PFSK-1 (cell line): Measurements from ENCODE around the gene KLLN. TPM values are rescaled to one million over a fixed set of nuclear protein-coding genes. Genes with fewer than 3 reads are reported as not detected.

Source experiments
- FOXP2 ChIP-seq: optimal IDR thresholded peaks from 2 replicates; pipeline ENCODE3; 2011; ENCODE audit warnings: borderline replicate concordance, control low read depth, inconsistent platforms; ENCODE audit not compliant: insufficient read depth; ENCODE audit errors: extremely low read length, extremely low read depth
- POLR2AphosphoS5 ChIP-seq: IDR thresholded peaks from 2 replicates; pipeline ENCODE4 v1.6.1; 2012; ENCODE audit warnings: low read depth, mild to moderate bottlenecking, control low read depth, low read length, moderate library complexity
- REST ChIP-seq, 2 experiments: IDR thresholded peaks; 2 replicates each; pipeline versions ENCODE4 v1.6.1 to v1.8.0; 2011 to 2012; ENCODE audit warnings: low read depth in 2 of 2, low read length in 2 of 2, control low read depth in 1 of 2, inconsistent platforms in 1 of 2, mild to moderate bottlenecking in 1 of 2, moderate library complexity in 1 of 2; ENCODE audit not compliant: insufficient read depth in 1 of 2
- SIN3A ChIP-seq: IDR thresholded peaks from 2 replicates; pipeline ENCODE4 v1.6.1; 2012; ENCODE audit warnings: mild to moderate bottlenecking, low read length, moderate library complexity, borderline replicate concordance; ENCODE audit not compliant: insufficient read depth
- TAF1 ChIP-seq: IDR thresholded peaks from 2 replicates; pipeline ENCODE4 v1.6.1; 2012; ENCODE audit warnings: low read length, control low read depth, borderline replicate concordance; ENCODE audit not compliant: insufficient read depth
- polyA plus RNA-seq: library from polyadenylated mRNA; unstranded; fragments of >200 nt; gene quantifications from one replicate; pipeline ENCODE4 v1.2.1, GENCODE V29; 2012; ENCODE audit warnings: low read depth, missing spikeins; ENCODE audit not compliant: insufficient read length

Gene KLLN
- polyA plus RNA-seq = not detected

- TF ChIP-seq SIN3A = peak; percentile 88; the same call in 1 of the 2 replicates
- peak; percentile 36 to 73; a peak in 2 of 4 replicates for TF ChIP-seq REST (IDR thresholded peaks at IDR 0.05; ENCODE audit: insufficient read depth in 1 of 2, low read depth in 2 of 2, low read length in 2 of 2)
- TF ChIP-seq FOXP2 = peak; percentile 83
- TF ChIP-seq POLR2AphosphoS5 = peak; percentile 47
- peak; percentile 98 for TF ChIP-seq TAF1
These were observed at the start of gene KLLN, which contains the start of gene PTEN for GRCh38 chr10:87863053-87863943. Gene KLLN (minus strand): TSS chr10:87863533. CDS start chr10:87862487, 1,046 bp downstream. Gene PTEN (plus strand): TSS chr10:87863625. CDS start chr10:87864470, 845 bp downstream.

- no peak for TF ChIP-seq POLR2AphosphoS5
- TF ChIP-seq FOXP2 = no peak
- TF ChIP-seq REST (IDR thresholded peaks at IDR 0.05; ENCODE audit: insufficient read depth in 1 of 2, low read depth in 2 of 2, low read length in 2 of 2) = no peak
- TF ChIP-seq SIN3A = no peak
- TF ChIP-seq TAF1 = no peak
These were observed 32.9 kb upstream of the KLLN start for GRCh38 chr10:87896216-87896615.

GRCh38 chr10:87895430-87895829, 32.1 kb upstream of the KLLN start:
- TF ChIP-seq FOXP2 = no peak
- no peak for TF ChIP-seq REST (IDR thresholded peaks at IDR 0.05; ENCODE audit: insufficient read depth in 1 of 2, low read depth in 2 of 2, low read length in 2 of 2)
- no peak for TF ChIP-seq POLR2AphosphoS5
- no peak for TF ChIP-seq SIN3A
- TF ChIP-seq TAF1 = no peak

GRCh38 chr10:87887548-87888289, 24.4 kb upstream of the KLLN start:
- no peak for TF ChIP-seq REST (IDR thresholded peaks at IDR 0.05; ENCODE audit: insufficient read depth in 1 of 2, low read depth in 2 of 2, low read length in 2 of 2)
- TF ChIP-seq TAF1 = no peak
- no peak for TF ChIP-seq FOXP2
- TF ChIP-seq POLR2AphosphoS5 = no peak
- TF ChIP-seq SIN3A = no peak
